ENCODE results near the gene RNF180.
"Not testable (repeated sequence)": the region's sequence is repeated elsewhere in the genome, so short reads cannot be mapped to it uniquely, and the experiment has no call there.

The RNF180 gene

DNA sequence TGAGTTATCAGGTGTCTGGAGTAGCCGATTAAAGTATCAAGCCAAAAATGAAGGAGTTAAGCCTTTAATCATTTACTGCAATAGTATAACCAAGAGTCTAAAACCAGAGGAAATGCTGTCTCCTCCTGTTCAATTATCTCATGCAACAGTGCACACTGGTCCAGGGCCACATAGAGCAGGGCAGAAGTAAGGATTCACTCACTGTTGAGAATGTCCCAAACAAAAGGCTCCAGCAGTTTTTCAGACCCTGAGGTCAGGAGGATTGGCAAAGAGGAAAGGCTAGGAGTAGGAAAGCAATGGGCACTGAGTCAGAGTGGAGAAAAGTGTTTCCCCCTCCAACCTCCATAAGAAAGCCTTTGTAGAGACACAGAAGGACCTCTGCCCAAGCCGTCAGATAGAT lies 168.2 kb downstream of the RNF180 start:
- no peak for FAIRE-seq
- TF ChIP-seq POLR2AphosphoS5 (IDR thresholded peaks at IDR 0.05; ENCODE audit: low read depth, low read length) (no peak), POLR2A (IDR thresholded peaks at IDR 0.05; ENCODE audit: low read depth, low read length) (no peak), TAF1 (IDR thresholded peaks at IDR 0.05; ENCODE audit: borderline replicate concordance, low read depth, low read length) (no peak)
- no peak for DNase-seq (ENCODE audit: insufficient read length)

DNA sequence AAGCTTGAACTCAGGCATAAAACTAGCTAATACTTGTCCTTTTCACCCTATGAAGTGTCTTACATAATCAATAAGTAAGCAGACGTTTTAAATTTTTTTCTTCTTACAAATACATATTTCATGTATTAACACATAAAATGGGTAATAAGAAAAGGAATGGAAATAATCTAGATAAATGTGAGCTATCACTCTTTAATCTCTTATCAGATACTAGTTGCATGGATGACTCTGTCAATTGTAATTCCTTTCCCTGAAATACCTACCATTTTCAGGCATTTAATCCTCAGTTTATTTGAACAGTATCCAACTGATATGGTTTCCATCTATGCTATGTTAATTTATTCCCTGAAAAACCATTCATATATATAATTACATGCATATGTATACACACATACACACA lies 174.1 kb downstream of the RNF180 start:
- no peak for FAIRE-seq
- TF ChIP-seq POLR2A (IDR thresholded peaks at IDR 0.05; ENCODE audit: low read depth, low read length), result no peak
- TF ChIP-seq POLR2AphosphoS5 (IDR thresholded peaks at IDR 0.05; ENCODE audit: low read depth, low read length), result no peak
- no peak for TF ChIP-seq TAF1 (IDR thresholded peaks at IDR 0.05; ENCODE audit: borderline replicate concordance, low read depth, low read length)
- no peak for DNase-seq (ENCODE audit: insufficient read length)

DNA sequence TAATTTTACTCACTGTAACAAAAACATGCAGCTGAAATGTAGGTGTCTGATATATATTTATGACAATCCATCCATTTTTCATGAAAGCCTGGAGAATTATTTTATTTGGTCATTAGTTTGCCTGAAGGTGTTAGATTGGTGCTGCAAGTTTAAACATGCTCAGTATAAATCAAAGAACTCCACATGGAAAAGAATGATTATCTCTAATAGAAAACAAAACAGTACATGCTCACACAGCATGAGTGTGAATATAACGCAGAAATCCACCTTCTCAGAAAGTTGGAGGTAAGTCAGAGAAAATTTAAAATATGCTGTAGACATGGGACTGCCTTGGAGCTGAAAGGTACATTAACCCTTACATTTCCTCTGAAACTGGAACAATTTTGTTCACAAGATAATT lies 174.7 kb downstream of the RNF180 start:
- FAIRE-seq (no peak), DNase-seq (ENCODE audit: insufficient read length) (no peak)
- TF ChIP-seq POLR2AphosphoS5 (IDR thresholded peaks at IDR 0.05; ENCODE audit: low read depth, low read length) (no peak), TAF1 (IDR thresholded peaks at IDR 0.05; ENCODE audit: borderline replicate concordance, low read depth, low read length) (no peak), POLR2A (IDR thresholded peaks at IDR 0.05; ENCODE audit: low read depth, low read length) (no peak)

DNA sequence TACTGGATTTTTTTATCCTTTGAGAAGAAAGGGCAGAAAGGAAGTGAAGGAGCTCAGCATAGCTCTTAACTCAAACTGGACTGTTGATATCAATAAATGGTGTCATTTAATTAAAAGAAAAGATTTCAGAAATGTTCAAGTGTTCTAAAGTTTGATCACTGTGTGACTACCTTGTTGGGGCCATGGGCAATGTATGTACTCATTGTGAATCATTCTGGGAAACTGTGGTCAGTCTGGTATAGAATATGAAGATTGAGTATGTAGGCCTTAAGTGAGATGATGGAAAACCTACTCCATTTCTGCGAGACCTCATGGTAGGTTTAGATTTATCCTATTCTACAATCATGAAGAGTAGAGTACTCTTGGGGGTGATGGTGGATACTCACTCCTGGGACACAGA lies 175.7 kb downstream of the RNF180 start:
- no peak for FAIRE-seq

DNA sequence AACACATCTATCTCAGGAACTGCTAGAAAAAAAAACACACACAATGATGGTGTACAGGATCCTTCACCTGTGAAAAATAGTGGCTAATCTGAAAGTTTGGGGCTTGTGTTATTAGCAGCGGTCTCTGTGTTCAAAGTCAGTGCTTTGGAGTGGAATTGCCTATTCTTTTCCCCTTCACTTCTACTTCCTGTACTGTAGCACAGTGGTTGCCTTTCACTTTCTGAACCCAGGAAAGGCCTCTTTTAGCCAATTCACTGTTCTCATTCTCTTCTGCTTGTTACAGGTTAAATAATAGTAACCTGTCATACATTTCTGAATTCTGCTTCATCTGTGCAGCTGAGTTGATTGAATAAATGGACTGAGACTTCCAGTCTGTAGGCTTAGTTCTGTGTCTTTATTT lies 178.9 kb downstream of the RNF180 start:
- TF ChIP-seq POLR2AphosphoS5 (IDR thresholded peaks at IDR 0.05; ENCODE audit: low read depth, low read length) (no peak), TAF1 (IDR thresholded peaks at IDR 0.05; ENCODE audit: borderline replicate concordance, low read depth, low read length) (no peak), POLR2A (IDR thresholded peaks at IDR 0.05; ENCODE audit: low read depth, low read length) (no peak)
- DNase-seq (ENCODE audit: insufficient read length) (no peak), FAIRE-seq (no peak)

More for the DNA sequence above, 175.7 kb downstream of the RNF180 start:
- TF ChIP-seq TAF1 (IDR thresholded peaks at IDR 0.05; ENCODE audit: borderline replicate concordance, low read depth, low read length), result no peak
- TF ChIP-seq POLR2A (IDR thresholded peaks at IDR 0.05; ENCODE audit: low read depth, low read length), result no peak
- TF ChIP-seq POLR2AphosphoS5 (IDR thresholded peaks at IDR 0.05; ENCODE audit: low read depth, low read length), result no peak
- no peak for DNase-seq (ENCODE audit: insufficient read length)

DNA sequence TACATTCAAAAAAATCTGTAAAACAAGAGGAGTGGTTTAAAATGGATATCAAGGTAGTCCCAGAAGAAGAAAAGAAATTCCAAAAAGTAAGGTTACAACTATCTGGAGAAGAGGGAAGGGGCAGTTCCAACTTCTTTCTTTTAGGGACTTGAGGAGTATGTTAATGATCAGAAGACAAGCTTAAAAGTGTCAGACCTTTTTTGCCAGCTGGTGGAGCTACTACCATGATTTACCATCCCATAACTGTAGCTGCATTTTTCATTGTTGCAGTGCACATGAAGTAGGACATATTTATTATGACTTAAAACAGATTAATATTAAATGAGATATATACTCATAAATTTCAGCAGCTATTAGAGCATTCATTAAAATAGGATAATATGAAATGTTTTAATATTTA lies 181.7 kb downstream of the RNF180 start:
- DNase-seq (ENCODE audit: insufficient read length) (no peak), FAIRE-seq (no peak)
- no peak for TF ChIP-seq TAF1 (IDR thresholded peaks at IDR 0.05; ENCODE audit: borderline replicate concordance, low read depth, low read length)
- TF ChIP-seq POLR2A (IDR thresholded peaks at IDR 0.05; ENCODE audit: low read depth, low read length), result no peak
- TF ChIP-seq POLR2AphosphoS5 (IDR thresholded peaks at IDR 0.05; ENCODE audit: low read depth, low read length), result no peak

DNA sequence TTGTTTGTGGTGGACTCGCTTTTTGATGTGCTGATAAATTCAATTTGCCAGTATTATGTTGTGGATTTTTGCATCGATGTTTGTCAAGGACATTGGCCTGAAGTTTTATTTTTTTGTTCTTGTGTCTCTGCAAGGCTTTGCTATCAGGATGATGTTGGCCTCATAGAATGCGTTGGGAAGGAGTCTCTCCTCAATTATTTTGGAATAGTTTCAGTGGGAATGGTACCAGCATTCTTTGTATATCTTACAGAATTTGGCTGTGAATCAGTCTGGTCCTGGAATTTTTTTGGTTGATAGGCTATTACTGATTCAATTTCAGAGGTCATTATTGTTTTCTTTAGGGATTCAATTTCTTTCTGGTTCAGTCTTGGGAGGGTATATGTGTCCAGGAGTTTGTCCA lies 198.8 kb downstream of the RNF180 start:
- no peak for DNase-seq (ENCODE audit: insufficient read length)
- no peak for TF ChIP-seq POLR2AphosphoS5 (IDR thresholded peaks at IDR 0.05; ENCODE audit: low read depth, low read length)
- no peak for TF ChIP-seq TAF1 (IDR thresholded peaks at IDR 0.05; ENCODE audit: borderline replicate concordance, low read depth, low read length)
- TF ChIP-seq POLR2A (IDR thresholded peaks at IDR 0.05; ENCODE audit: low read depth, low read length), result no peak
- FAIRE-seq, result no peak

DNA sequence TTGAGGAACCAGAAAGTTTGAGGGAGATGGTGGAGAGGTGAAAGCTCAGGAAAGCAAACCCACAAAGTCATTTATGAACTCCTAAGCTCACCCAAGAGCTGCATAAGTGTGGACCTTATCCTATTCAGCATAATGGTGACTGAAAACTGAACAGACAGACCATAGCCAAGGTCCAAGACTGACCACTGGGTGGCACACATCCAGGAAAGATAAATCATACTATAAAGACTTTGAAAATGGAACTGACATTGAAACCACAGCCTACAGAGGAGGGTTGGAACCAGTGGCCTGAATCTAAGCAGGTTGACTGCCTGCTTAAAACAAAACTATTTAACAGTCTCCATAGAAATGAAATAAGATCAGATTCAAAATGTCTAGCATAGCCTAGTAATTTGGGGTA lies 219.1 kb downstream of the RNF180 start:
- FAIRE-seq, result peak; percentile 24
- TF ChIP-seq TAF1 (IDR thresholded peaks at IDR 0.05; ENCODE audit: borderline replicate concordance, low read depth, low read length) (no peak), POLR2AphosphoS5 (IDR thresholded peaks at IDR 0.05; ENCODE audit: low read depth, low read length) (no peak), POLR2A (IDR thresholded peaks at IDR 0.05; ENCODE audit: low read depth, low read length) (no peak)
- DNase-seq (ENCODE audit: insufficient read length), result no peak

DNA sequence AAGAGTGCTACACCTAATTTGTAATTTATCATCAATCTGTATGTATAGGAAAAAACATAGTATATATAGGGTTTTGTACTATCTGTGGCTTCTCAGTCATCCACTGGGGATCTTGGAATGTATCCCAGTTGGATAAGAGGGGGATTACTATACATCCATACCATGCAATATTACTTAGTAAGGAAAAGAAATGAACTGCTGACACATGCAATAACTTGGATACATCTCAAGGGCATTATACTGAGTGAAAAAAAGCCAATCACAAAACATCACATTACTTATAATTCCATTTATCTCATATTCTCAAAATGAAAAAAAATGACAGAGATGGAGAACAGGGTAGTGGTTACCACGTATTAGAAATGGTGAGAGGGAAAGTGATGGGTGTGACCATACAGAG lies 231.9 kb downstream of the RNF180 start:
- TF ChIP-seq POLR2AphosphoS5 (IDR thresholded peaks at IDR 0.05; ENCODE audit: low read depth, low read length) (no peak), POLR2A (IDR thresholded peaks at IDR 0.05; ENCODE audit: low read depth, low read length) (no peak), TAF1 (IDR thresholded peaks at IDR 0.05; ENCODE audit: borderline replicate concordance, low read depth, low read length) (no peak)
- FAIRE-seq (no peak), DNase-seq (ENCODE audit: insufficient read length) (no peak)

DNA sequence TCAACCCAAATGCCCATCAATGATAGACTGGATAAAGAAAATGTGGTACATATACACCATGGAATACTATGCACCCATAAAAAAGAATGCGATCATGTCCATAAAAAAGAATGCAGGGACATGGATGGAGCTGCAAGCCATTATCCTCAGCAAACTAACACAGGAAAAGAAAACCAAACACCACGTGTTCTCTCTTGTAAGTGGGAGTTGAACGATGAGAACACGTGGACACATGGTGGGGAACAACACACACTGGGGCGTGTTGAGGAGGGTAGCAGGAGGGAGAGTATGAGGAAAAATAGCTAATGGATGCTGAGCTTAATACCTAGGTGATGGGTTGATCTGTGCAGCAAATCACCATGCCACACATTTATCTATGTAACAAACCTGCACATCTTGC lies 233.1 kb downstream of the RNF180 start:
- FAIRE-seq; DNase-seq (ENCODE audit: insufficient read length): not testable (repeated sequence)

DNA sequence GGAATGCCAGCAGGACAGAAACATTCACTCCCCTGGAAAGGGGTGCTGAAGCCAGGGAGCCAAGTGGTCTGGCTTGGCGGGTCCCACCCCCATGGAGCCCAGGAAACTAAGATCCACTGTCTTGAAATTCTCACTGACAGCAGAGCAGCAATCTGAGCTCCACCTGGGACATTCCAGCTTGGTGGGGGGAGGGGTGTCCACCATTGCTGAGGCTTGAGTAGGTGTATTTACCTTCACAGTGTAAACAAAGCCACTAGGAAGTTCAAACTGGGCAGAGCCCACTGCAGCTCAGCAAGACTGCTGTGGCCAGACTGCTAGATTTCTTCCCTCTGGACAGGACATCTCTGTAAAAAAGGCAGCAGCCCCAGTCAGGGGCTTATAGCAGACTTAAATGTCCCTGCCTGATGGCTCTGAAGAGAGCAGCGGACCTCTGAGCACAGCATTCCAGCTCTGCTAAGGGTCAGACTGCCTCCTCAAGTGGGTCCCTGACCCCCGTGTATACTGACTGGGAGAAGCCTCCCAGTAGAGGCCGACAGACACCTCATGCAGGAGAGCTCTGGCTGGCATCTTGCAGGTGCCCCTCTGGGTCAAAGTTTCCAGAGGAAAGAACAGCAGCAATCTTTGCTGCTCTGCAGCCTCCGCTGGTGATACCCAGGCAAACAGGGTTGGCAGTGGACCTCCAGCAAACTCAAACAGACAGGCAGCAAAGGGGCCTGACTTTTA lies 241.6 kb downstream of the RNF180 start:
- not testable (repeated sequence) for DNase-seq (ENCODE audit: insufficient read length); FAIRE-seq

DNA sequence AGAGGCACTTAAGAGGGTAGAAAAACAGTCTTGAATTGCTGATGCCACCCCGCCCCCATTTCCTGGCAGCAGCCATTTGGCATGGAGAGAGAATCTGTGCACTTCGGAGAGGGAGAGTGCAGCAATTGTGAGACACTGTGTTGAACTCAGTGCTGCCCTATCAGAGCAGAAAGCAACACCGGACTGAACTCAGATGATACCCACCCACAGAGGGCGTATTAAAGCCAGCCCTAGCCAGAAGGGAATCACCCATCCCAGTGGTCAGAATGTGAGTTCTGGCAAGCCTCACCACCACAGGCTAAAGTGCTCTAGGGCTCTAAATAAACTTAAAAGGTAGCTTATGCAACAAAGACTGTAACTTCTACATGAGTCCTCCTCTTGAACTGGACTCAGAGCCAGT lies 251.7 kb downstream of the RNF180 start:
- TF ChIP-seq POLR2AphosphoS5 (IDR thresholded peaks at IDR 0.05; ENCODE audit: low read depth, low read length), result no peak
- TF ChIP-seq POLR2A (IDR thresholded peaks at IDR 0.05; ENCODE audit: low read depth, low read length), result no peak
- TF ChIP-seq TAF1 (IDR thresholded peaks at IDR 0.05; ENCODE audit: borderline replicate concordance, low read depth, low read length), result no peak
- no peak for DNase-seq (ENCODE audit: insufficient read length)

DNA sequence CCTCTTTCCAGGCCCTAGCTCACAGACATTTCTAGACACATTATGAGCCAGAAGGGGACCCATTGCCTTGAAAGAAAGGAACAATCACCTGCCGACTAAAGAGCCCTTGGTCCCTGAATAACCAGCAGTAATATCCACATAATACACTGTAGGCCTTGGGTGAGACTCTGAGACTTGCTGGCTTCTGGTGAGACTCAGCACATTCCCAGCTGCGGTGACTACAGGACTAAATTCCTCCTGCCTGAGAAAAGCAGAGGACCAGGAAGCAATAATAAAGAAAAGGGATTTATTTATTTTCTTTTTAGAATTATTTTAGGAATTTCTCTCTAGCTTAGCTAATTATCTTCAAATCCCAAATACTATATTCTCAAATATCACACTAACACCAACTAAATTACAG lies 252.4 kb downstream of the RNF180 start:
- TF ChIP-seq TAF1 (IDR thresholded peaks at IDR 0.05; ENCODE audit: borderline replicate concordance, low read depth, low read length), result no peak
- TF ChIP-seq POLR2AphosphoS5 (IDR thresholded peaks at IDR 0.05; ENCODE audit: low read depth, low read length), result no peak
- no peak for TF ChIP-seq POLR2A (IDR thresholded peaks at IDR 0.05; ENCODE audit: low read depth, low read length)
- DNase-seq (ENCODE audit: insufficient read length) (no peak), FAIRE-seq (no peak)

More for the DNA sequence above, 251.7 kb downstream of the RNF180 start:
- no peak for FAIRE-seq
